Neural cell (in vitro differentiated cells): ENCODE data around the gene YPEL4.

ENCODE experiments used
- CTCF ChIP-seq: fragments of 450-650 bp; IDR thresholded peaks from 2 replicates; pipeline ENCODE4 v1.5.1; 2014; ENCODE audit warnings: antibody characterized with exemption, mild to moderate bottlenecking, moderate library complexity; ENCODE audit not compliant: poor library complexity, severe bottlenecking
- REST ChIP-seq: IDR thresholded peaks from 2 replicates; pipeline ENCODE4 v1.6.1; 2012; ENCODE audit warnings: borderline replicate concordance

- TF ChIP-seq CTCF (no peak), REST (no peak)
Measured at GRCh38 chr11:57632116-57632515, 17.6 kb downstream of the YPEL4 start.
